ENCODE measurements around the gene SPON2.

GRCh38 chr4:1199556-1200331 lies 27.4 kb upstream of the SPON2 start:
- no peak for TF ChIP-seq CTCF (IDR thresholded peaks at IDR 0.05)
- no peak for TF ChIP-seq POLR2A (IDR thresholded peaks at IDR 0.05)
- no peak for TF ChIP-seq EP300 (IDR thresholded peaks at IDR 0.05)
- no peak for TF ChIP-seq POLR2AphosphoS5 (IDR thresholded peaks at IDR 0.05)
